NOMO-1 treated with dmso at 0.1 percent for 144 hours (cell line): ENCODE data around the gene EPHA10.

ENCODE experiments used
- DNase-seq: peaks from one replicate; lab custom pipeline; 2025; ENCODE audit not compliant: unreplicated experiment; lab: John Stamatoyannopoulos, UW

The EPHA10 gene

DNA sequence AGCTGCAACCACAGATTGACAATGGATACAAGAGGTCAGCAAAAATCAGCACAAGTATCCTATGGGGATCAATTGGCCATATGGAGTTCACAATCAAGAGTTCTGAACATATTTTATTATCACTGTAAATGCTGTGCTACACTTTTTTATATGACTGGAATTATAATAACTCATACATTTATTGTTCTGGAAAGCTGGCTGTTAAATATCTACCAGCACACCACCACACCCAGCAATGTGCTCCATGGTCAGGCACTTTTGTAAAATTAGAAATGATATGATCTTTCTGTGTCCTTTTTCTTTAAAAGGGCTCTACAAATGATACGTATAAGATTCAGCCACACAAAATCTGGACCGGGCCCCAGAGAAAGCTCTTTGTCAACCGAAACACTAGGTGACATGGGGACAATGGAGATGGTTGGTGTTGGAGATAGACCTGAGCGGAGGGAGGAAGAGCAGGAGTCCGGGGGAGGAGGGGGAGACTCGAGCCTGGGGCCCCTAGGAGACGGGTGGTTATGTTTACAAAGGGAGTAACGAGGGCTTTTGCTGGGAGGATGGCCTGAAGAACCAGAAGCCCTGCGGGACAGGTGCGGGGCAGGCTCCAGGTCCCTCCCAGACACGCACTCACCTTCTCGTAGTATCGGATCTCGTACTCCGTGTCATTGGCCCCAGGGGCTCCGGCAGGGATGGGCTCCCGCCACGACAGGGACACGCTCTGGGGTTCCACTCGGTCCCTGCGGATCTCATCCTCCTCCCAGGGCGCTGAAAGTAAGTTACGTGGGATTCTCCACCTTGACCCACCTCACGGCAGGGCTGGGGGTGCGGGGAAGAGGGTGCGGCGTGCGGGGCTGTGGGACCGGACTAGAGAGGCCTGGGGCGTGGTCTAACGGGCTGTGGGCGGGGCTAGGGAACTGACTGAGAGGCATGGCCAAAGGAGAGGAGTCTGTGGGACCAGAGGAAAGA is 30.0 kb downstream of the EPHA10 start:
- no peak for DNase-seq

GRCh38 chr1:37732111-37732780 is 32.7 kb downstream of the EPHA10 start:
- no peak for DNase-seq

GRCh38 chr1:37731312-37732019 is 33.5 kb downstream of the EPHA10 start:
- no peak for DNase-seq

GRCh38 chr1:37730376-37730775 is 34.5 kb downstream of the EPHA10 start:
- no peak for DNase-seq

DNA sequence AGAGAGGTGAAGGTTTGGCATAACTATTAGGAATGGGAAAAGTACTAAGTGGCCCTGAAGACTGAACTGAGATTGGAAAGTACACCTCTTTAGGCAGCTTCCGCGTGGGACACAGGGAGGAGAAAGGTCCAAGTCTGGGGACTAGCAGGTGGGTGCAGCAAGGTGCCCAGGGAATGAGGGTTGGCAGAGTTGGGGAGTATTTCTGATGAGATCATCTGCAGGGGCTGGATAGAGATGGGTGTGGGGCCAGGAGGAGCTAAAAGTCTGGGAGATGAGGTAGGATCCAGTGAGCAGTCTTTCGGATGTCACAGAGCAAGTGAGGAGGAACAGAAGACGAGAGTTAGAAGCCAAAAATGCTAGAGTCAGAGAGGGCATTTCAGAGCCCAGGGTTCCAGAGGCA is 36.5 kb downstream of the EPHA10 start:
- DNase-seq: no peak

DNA sequence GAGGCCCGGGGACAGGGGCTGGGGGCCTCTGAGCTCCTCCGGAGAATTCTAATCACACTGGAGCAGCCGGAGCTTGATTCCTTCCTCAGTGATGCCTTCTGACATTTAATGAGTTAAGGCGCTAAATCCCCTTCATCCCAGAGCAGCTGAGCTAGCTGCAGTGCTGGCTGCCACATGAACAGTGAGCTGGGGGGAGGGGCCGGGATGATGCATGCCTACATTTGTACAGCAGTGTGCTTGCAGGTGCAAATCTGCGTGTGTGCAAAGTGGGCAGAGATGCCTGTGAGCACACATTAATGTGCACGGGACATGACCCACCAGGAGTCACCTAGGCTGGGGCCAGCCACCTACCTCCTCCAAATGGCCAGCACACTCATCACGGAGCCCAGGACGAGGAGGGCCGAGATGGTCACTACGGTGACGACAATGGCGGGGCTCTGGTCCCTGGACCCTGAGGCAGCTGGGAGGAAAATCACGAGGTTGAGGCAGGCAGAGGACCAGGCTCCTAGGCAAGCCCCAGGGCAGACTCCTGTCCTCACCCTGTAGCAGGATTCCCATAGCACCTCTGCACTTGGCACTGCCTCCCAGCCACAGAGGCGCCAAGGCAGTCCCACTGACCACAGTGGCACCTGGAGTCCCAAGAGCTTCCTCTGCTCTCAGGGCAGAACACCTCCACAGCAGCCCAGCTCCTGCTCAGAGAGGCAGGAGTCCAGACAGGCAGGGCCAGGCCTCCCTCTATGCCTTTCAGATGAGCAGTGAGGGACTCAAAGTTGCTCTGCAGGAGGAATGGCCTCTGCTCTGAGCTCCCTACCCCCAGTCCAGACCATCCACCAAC is 38.0 kb downstream of the EPHA10 start:
- DNase-seq: no peak

GRCh38 chr1:37725851-37726613 is 38.9 kb downstream of the EPHA10 start:
- no peak for DNase-seq

GRCh38 chr1:37724575-37724974 is 40.3 kb downstream of the EPHA10 start:
- DNase-seq: no peak

DNA sequence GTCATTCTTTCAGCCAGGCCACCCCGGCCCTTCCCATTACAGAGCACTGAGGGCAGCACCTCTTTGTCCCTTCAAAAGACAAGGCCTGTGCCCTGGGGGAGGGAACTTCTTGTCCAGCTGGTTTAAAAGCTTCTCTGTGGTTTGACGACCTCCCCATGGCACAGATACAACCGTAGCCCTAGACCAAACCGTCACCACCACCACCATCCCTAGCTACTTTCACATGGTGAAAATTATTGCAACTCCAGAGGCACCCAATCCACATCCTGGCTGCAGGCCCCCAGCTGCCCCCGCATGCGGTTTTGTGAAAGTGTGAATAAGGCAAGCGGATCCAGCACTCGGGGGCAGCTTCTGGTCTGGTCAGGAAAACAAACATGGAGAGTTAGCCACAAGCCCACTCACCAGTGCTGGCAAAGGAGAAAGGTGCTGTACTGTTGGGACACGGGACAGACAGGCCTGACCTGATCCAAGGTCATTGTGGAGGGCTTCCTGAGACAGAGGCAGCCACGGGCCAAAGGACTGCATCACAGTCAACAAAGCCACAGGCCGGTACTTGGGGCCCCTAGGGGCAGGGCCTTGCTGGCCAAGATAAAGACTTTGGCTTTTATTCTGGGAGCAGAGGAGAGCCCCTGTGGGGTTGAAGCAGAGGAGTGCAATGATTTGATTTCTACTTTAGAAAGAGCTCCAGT is 41.4 kb downstream of the EPHA10 start:
- no peak for DNase-seq

GRCh38 chr1:37723072-37723389 is 41.9 kb downstream of the EPHA10 start:
- no peak for DNase-seq

GRCh38 chr1:37722181-37723071 is 42.5 kb downstream of the EPHA10 start:
- DNase-seq: no peak

- no peak for DNase-seq
Observed at GRCh38 chr1:37721565-37721964, 43.4 kb downstream of the EPHA10 start.

DNA sequence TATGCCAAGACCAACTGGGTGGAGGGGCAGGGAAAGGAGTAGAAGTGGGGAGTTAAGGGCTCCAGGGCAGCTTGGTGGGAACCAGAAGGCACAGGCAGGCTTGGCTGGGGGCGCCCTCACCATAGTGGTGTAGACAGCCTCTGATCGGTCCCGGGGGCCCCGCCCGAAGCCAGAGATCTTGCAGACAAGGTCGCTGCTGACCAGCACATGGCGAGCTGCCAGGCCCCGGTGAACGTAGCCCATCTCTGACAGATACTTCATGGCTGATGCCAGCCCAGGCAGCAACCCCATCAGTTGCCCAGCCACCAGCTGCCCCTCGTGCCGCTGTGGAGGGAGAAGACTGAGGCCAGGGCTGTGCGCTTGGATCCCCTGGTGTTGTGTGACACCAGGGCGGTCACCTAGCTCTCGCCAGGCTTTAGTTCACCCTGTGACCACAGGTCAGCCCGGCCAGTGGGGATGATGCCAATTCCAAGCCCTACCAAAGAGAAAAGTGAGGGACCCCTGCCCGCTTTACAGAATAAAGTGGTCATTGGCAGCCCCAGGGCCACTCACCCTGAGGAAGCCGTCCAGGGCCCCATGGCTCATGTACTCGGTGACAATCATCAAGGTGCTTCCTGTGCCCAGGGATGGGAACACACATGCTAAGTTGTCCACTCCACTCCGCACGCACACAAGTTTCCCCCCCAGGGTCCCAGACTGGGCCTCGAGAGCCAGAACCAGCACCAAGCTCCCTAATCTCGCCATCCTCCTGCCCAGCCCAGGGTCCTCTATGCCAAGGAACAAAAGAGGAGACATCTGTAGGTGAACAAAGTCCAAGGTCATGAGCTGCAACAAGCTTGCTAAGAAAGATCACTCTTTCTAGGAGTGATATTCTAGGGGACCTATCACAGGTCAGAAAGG is 44.4 kb downstream of the EPHA10 start:
- no peak for DNase-seq

DNA sequence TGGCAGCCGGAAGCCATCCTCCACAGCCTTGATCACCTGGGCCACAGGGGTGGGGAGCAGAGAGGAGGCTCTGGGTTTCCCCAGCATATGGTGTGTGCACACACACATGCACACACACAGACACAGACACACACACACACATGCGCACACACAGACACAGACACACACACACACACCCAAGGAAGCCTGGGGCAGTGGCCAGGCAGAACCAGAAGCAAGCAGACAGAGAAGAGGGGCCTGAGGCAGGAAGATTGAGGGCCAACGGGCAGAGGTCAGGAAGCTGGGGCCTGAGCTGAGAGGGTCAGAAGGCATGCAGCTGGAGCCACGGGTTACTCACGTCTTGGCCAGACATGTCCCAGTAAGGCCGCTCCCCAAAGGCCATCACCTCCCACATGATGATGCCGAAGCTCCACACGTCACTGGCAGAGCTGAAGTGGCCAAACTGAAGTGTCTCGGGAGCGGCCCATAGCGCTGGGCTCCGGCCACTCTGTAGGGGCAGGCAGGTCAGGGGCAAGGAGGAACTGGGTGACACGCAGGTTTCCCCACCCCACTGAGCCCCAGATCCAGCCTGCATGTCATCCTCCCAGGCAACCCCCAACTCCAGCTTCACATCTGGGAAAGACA is 45.2 kb downstream of the EPHA10 start:
- DNase-seq: no peak

GRCh38 chr1:37718901-37719571 is 45.9 kb downstream of the EPHA10 start:
- DNase-seq: no peak

DNA sequence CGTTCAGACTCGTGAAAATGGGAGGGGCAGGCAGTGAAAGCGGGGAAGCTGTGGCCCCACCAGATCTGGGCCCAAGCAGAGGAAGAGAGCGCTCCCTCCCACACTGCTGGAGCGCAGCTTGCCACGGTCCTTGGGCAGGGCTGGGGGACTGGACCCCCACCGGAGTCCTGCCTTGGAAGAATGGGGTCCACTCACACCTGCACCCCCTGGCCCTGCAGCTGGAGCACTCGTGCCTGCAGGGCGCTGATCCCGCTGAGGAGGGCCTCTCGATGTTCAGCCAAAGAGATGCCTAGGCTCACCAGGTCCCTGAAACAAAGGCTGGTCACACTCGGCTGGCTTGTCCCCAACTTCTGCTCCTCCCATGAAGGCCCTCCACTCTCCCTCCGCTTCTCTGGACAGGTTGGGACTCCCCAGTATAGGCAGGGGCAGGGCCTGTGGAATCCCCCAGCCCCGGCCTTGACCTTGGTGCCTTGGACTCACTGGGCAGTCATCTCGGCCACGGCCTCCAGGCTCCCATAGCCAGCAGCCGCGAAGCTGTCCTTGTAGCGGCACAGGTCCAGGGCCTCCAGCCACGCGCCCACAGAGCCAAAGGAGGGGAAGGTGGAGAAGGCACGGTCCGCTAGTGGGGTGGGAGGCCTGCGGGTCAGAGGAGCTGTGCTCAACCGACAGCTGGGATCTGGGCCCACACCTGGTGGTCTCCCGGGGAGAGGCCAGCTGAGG is 46.6 kb downstream of the EPHA10 start:
- DNase-seq: no peak
